HT1080 (cell line): ENCODE results near the gene SH3GL2. TPM values are rescaled to one million over a fixed set of nuclear protein-coding genes. Genes with fewer than 3 reads are reported as not detected.

Source experiments
- DNase-seq: peaks from one replicate; pipeline ENCODE4 v3.0.0-alpha.2; 2015; ENCODE audit warnings: low read depth
- total RNA-seq: library from RNA; depleted of rRNA; stranded (reverse); fragments of >200 nt; shearing (Covaris generic); gene quantifications from 2 replicates; pipeline ENCODE4 v1.2.3, GENCODE V29; 2014

SH3GL2 gene
- total RNA-seq, 1 experiment from 2014 or later: not detected

DNA sequence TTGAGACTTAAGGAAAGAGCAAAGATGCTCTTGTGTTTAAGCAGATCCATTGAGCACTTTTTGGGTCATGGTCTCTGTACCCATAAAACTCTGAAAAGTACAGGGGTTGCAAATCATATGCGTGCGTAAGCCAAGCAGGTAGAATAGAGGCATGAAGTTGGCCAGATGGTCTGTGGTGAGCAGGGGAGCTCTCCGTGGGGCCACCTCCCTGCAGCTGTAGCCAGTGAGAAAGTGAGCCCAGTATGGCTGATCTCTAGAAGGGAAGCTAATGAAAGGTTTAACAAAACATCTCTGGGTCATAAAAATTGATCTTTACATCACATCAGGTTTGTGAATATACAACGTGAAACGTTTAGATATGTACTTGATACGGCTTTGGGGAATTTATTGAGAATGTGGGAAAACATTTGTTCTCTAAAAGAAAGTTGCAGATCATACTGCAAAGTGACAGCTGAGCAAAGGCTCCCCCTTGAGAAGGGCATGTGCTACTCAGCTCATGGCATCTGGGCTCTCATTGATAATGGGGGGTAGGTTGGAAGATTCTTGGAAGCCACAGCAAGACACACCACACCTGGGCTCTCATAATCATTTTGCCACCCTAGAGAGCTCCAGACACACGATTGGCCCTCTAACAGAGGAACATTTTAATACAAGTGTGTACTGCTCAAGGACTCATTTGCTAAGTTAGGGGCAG lies 30.6 kb downstream of the SH3GL2 start:
- no peak for DNase-seq

DNA sequence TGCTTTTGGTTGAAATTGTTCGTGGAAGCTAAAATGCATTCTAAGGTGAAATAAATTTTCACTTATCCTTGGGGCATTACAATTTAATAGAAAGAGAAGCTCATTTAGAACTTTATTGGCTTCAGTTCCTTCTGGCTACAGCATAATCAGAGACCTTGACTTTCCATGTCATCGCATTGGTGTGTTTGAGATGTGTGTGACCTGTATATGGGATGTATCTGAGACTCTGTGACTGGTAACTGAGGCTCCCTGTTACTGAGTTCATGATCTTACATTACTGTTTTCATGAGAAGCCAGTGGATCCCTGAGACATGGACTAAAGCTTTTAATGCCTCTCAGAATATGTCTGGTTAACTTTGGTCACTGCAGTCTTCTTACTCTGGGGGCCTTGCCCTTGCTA lies 32.5 kb downstream of the SH3GL2 start:
- no peak for DNase-seq

DNA sequence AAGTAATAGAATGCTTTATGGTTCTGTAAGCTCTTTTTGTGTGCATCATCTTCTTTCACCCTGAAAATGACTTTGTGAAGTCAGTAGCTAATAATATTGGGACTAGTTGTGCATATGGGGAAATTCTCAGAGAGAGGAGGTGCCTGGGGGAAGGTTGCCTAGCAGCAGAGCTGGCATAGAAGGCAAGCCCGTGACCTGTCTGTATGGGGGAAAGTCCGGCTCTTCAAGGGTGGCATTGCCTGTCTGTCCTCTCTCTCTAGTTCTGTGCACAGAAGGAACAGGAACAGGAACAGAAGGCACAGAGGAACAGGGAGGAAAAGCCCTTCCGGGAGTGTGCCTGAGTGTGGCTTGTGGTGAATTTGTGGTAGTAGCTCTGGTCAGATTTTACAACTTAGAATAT lies 33.1 kb downstream of the SH3GL2 start:
- DNase-seq: no peak

DNA sequence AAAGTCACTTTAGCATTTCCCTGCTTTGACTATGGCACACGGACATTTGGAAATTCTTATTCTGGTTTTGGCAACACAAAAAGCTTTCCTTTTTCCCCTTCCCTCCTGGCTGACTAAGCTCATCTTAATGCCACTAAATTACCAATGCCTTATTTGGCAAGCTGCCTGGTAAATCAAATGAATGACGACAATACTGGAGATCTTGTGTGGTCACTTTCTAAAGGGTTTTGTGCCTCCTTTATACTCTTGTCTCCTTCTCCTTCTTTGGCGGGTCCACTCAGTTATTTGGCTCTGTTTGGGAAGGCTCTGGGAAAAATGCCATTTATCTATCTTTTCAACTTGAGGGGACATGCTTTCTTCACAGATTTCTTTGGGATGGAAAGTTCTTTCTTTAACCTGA lies 34.9 kb downstream of the SH3GL2 start:
- peak; percentile 61 for DNase-seq

DNA sequence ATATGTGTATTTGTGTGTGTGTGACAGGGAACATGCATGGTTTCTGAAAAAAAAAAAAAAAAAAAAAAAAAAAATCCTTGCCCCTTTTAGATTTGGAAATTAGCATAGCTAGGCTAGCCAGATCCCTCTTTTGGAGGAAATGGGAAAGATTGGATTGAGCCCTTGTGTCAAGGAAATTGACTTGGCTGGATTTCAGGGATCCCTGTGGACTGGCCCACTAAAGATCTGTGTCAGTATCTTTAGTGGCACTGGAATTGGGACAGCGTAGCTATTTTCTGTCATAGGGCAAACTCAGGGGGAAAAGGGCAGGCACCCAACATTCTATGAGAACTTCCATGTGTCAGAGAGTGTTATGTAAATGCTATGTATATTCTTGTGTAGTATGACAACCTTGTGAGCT lies 35.4 kb downstream of the SH3GL2 start:
- no peak for DNase-seq

DNA sequence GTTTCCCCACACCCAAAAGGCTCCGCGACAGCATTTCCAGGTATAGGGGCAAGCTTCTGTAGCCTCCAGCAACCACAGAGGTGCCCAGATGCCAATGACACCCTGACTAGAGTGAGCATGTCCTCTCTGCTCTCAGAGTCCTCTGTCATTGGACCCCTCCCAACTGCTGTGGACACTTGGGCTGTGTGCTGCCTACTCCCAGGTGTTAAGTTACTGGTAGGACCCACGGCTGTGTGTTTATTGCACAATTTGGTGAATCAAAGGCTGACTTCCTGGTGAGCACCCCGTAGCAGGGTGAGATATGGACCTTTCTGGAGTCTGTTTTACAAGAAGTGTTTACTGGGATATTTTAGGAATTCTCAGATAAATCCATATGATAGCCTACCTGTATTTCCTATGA lies 36.0 kb downstream of the SH3GL2 start:
- DNase-seq: no peak

DNA sequence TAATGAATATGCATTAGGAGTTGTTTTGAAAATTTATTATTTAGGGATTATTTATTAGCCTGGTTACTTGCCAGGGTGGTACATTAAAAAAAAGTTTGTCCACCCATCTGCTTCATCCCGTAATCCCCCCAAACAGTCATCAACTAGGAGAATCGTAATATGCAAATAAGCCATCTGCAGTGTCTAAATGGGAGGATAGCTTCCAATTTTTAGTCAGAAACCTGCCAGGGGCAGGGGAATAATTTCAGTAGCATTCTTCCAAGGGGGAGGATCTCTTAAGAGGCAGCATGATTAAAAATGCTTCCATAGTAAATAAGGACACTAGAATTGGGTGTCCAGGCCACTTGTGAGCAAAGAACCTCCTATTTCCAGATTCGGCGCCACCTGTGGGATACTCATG lies 43.3 kb downstream of the SH3GL2 start:
- DNase-seq: no peak

DNA sequence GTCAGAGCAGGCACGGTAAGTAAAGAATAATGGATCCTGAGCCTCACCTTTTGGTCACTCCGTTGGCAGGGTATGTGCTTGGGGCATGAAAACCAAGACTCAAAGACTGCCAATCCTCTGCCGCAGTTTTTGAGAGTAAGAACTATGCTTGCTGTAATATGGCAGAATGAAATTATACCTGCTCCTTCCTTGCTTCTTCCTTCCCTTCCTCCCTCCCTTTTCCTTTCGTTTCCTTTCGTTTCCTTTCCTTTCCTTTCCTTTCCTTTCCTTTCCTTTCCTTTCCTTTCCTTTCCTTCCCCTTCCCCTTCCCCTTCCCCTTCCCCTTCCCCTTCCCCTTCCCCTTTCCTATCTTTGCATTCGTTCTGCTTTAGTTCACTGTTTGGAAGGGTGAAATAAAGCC lies 43.9 kb downstream of the SH3GL2 start:
- no peak for DNase-seq

DNA sequence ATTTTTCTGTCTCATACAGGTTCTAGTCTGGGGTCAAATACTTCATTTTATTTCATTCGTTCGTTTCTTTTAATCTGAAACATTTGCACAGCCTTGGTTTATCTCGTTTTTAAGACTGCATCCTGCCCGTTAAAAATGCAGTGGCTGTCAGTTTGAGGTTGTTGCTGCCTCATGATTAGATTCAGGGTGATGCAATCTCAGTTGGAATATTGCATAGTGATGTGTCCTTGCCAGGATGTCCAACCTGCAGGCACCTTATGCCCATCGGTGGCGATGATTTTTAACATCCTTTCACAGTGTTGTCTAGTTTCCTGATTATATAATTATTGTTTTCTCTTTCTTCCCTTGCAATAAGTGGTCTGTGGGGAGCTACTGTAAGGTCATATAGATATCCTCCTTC lies 45.1 kb downstream of the SH3GL2 start:
- DNase-seq: no peak

DNA sequence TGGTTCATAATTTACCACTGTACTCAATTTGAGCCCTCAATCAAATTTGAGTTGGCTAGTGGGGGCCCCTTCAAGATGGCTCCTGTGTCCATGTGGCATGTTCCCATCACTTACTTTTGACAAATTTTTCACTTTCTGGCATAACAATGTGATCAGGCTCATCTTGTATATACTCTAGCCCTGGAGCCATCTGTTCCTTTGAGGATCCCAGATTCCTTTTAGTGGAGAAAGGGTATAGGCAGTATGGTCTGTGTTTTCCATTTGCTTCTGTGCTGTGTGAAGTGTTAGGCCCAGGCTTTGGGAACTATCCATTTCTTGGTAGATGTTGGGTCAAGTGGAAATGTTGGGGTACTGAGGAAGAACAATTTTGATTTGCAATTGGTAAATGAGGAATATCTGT lies 45.7 kb downstream of the SH3GL2 start:
- no peak for DNase-seq

DNA sequence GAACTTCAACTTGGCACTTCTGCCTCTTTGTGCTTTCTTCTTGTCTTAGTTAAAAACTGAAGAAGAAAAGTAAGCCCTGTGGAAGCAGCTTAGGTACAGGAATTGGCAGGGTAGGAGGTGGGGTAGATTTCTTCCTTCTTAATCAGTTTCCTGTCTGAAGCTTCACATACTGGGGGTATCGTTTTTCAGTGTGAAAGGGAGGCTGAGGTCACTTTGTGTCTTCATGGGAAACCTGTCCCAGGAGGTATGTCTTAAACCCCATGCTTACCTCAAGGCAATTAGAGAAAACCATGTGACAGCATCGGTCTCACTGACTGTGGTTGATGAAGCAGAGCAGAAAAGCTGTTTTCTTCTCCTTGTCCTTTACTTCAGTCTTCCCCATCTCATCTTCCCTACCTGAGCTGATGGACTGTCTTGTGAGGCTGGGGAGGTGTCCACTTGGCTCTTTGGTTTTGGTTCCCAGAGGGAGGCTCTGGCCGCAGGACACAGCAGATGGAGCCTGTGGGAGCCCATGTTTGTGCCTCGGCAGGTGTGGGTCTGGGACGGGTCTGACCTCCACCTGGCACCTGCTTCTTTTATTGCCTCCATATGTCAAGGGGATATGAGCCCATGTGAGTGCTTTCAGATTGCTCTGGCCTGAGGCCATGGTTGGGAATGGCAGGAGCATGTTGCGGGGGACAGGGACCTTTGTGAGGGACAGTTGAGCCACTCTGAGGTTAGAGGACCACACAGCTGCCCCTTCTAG lies 47.0 kb downstream of the SH3GL2 start:
- peak; percentile 72 for DNase-seq

DNA sequence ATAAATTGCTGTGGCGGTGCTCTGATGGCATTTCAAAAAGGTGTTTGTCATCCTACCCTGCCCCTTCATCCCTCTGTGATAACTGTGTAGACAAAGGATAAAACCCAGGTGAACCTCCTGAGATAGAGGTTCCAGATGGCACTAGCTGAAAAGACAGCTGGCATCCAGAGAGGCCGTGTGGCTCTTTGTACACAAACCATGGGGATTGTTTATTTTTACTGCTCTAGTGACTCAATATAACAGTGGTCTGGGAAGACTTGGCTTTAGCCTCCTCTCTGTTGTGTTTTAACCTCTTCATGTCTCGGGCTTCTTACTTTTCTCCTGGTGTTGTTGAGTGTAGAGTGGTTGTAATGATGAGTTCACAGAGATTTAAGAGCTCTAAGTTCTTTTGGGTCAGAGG lies 48.8 kb downstream of the SH3GL2 start:
- no peak for DNase-seq

DNA sequence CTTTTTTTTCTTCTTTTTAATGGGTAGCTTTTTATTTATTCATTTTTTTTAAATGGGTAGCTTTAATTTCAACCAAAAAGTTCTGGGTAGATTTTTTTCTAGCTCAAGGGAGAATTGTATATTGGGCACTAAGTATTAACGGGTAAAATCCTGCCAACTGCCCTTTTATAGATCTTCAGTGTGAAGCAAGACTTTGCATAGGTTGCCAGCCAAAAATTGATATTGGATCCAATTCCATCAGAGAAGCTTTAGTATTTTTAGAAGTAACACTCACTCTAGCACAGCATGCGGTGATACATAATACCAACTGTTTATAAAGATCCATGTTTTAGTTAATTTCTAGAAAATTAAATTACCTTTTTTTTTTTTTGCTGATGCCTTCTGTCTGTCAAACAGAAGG lies 49.8 kb downstream of the SH3GL2 start:
- no peak for DNase-seq

DNA sequence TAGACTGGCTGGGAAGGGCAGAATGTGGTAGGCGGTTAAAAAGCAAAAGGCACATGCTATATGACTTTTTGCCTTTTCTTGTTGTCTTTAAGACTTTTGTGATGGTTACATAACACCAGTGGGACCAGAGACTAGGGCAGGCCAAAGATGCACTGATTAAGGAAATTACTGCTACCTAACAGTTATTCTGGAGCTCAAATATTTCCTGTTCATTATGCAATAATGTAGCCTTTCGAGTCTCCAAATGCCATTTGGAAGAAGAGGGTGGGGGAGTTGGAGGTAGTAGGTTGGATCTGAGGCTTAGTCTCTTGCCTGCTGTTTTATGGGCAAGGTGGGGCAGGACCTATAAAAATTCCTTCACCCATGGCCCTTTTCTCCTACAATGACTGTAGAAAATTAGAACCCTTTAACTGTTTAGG lies 51.7 kb downstream of the SH3GL2 start:
- DNase-seq: peak; percentile 3

DNA sequence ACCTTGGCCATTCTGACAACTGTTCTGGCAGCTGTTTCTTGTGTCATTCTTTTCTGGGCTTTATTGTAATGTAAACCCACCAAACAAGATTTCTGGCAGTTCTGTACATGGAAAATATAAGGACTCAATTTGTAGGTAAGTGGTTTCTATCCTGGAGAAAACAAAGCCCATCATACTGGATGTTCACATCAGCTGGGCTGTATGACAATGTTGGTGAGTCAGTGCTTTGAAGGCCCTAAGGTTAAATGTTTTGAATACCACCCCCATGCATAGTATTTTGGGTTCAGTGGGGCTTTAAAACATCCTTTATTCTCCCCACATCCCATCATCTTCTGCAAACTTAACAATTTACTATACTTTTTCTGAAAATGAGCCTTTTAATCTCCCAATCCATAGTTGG lies 52.5 kb downstream of the SH3GL2 start:
- no peak for DNase-seq

DNA sequence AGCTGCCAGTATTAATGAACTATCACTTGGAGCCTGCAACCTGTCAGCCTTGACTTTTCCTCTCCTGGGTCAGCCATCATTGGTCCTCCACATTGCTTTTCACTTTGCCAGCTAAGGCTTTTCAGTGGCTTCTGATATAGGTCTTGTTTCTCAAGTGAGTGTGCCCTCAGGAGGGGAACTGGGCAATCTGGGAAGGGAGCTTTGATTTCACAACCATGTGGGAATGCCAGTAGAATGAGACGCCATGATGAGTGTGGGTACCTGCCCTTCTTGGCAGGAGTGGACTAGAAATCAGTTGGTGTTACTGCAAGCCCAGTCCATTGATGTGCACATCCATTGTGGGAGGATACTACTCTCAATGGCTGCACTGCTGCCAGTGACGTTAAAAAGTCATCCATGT lies 54.1 kb downstream of the SH3GL2 start:
- no peak for DNase-seq

DNA sequence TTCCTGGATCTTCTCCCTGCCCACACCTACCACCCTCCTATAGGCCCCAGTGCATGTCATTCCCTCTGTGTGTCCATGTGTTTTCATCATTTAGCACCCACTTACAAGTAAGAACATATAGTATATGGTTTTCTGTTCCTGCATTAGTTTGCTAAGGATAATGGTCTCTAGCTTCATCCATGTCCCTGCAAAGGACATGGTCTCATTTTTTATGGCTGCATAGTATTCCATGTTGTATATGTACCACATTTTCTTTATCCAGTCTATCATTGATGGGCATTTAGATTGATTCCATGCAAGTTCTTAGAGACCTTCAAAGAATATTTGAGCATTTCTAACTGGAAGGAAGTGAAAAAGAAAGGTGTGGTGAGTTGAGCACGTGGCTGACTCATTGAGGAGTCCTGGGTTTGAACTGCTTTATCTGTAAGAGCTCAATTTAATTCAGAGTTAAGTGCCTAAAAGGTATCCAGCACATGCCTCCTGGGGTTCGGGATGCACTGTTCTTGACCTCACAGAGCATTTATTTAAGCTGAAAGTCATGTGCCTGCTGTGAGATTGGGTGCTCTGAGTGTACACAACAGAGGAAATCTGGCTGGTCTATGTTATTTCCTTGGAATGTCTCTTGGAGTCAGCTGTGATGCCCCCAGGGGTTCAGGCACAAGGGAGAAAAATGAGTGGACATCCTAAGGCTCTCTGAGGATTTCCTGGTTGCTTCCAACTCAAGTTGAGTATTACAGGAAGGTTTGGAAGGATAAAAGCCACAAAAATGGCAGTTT lies 56.4 kb downstream of the SH3GL2 start:
- peak; percentile 26 for DNase-seq

DNA sequence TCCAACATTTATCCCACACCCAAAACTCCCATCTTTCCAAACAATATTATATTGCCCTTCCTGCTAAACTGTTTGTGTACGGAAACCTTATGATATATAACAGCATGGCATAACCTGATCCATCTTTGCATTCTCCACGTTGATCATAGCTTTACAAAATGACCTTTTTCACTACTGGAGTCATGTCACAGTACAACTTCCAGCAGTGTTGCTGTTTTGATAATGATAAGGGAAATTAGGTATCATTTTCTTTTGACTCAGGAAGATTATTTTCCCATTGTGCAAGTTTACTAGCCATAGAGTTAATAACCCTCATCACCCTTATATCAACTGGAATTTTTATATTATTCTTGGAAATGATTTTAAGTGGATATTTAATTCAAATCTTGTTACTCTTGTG lies 57.5 kb downstream of the SH3GL2 start:
- DNase-seq: no peak

DNA sequence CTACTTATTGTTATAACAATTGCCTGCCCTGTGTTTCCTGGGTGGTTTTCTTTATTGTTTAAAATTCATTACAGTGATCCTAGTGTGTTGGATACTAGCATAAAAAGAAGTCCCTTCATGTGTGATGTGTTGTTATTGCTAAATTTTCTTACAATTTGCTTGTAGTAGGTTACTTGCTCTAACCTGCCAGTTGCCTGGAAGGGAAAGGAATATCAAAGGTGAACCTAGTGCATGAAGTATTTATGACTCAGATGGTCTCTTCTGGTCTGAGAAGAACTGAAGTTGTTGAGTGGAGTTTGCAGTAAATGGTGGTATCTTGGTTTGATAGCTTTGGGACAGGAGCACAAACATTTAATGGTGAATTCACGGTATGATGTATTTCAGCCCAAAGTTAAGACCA lies 58.0 kb downstream of the SH3GL2 start:
- DNase-seq: no peak

DNA sequence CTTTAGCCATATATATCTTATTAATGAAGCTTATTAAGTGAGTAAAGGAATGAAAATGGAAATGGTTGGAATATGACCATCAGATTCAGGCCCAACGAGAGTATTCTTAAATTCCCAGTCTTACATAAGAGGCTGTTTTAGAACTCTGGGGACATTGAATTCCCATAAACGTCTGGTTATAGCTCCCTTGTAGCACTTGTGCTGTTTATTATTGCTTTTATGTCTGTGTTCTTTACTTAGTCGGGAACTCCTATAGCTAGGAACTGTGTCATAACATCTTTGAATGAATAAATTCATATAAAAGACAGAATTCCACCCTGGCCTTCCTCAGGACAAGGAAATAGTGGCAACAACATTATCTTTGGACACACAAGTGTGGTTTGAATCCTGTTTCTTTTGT lies 58.4 kb downstream of the SH3GL2 start:
- no peak for DNase-seq

DNA sequence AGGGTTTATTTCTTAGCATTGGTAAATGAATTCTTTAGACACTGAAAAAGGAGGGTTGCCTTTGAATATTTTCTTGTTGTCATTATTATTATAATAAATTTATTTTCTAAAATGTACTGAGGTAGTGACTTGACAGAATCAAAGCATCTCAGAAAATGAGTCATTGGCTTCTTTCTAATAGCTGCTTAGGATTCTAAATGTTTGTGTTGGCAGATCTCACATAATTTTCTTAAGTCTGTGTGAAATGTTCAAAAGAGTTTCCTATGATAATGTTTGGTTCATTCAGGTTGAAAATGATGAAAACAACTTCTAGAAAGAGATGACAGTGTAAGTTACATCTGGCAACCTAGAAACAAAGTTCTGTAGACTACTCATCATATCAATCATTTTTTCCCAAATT lies 69.7 kb downstream of the SH3GL2 start:
- DNase-seq: no peak

DNA sequence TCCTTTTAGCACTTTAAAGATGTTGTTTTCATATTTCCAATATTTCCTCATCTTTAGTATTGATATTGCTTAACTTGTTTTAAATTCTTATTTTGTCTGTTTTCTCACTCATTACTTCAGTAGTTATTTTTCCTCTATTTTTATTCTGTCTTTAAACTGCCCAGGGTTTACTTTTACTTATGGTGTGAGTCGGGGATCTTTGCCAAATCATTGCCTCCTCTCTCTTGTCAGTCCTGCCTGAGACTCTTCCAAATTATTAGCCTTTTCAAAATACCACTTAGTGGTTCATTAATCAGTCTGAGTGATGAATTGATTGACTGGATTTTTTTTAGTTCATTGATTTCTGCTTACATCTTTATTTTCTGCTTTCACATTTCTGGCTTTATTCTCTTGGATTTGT lies 72.9 kb downstream of the SH3GL2 start:
- DNase-seq: no peak
